H54 (cell line): ENCODE measurements around the gene PLA2G5.
"Not testable (repeated sequence)": the region's sequence is repeated elsewhere in the genome, so short reads cannot be mapped to it uniquely, and the experiment has no call there.

ENCODE experiments used
- DNase-seq: peaks from one replicate; pipeline ENCODE4 v3.0.0; 2011; ENCODE audit warnings: low spot score, mixed read lengths; ENCODE audit not compliant: insufficient read length
- FAIRE-seq: peaks from 3 replicates; lab custom pipeline; 2011; peaks lifted over from hg19 to GRCh38; lab: Jason Lieb, UNC
- POLR2A ChIP-seq: IDR thresholded peaks from 2 replicates; pipeline ENCODE4 v1.6.1; 2011; ENCODE audit warnings: low read depth, mild to moderate bottlenecking, low read length

Gene PLA2G5

DNA sequence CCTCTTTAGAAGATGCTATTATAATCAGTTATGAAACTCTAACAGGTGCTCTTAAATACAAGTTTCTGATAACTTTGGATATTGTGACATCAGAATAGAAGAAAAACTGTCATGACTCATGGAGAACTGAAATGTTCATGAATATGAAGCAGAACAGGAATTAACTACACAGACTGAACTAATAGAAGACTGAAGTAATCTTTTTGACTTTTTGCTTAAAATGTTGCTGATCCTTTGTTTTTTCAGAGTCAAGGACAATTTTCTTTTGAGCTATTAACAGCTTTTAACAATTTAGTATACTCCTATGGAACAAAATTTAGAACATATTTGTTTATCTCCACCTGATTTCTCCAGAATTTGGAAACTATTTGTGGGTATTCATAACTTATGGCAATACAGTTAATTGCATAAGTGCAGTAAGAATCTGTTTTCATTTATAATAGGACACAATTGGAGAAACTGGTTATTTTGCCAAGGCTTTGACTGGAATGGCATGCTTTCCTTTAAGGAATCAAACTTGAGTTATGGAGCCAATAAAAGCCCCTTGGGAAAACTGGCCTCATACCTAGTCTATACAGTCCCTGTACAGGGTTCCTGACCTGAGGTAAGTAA is 18.7 kb upstream of the PLA2G5 start:
- no peak for TF ChIP-seq POLR2A
- DNase-seq, result no peak
- no peak for FAIRE-seq

DNA sequence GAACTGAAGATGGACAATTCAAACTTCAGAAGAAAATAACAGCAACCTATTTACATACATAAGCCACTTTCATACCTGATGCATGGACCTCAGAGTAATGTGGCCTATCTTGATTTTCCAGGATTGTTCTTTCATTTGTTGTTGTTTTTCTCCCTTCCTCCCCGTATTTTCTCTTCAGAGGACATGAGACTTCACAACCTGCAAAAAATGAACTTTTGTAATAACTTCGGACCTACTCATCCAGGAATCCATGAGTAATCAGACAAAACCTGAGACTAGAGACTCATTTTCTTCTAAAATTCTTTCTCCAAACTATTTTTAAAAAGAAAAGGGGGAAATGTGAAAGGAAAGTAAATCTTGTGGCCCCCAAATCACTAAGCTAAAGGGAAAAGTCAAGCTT is 17.6 kb upstream of the PLA2G5 start:
- FAIRE-seq (no peak), DNase-seq (no peak)
- no peak for TF ChIP-seq POLR2A

DNA sequence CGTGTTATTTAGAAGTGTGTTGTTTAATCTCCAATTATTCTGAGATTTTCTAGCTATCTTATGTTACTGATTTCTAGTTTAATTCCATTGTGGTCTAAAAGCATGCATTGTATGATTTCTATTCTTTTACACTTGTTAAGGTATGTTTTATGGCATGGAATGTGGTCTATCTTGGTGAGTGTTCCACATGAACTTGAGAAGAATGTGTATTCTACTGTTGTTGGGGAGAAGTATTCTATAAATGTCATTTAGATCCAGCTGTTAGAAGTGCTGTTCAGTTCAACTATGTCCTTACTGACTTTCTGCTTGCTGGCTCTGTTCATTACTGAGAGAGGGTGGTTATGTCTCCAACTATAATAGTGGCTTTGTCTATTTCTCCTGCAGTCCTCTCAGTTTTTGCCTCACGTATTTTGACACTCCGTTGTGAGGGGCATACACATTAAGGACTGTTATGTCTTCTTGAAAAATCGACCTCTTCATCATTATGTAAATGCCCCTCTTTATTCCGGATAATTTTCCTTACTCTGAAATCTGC is 12.0 kb upstream of the PLA2G5 start:
- FAIRE-seq (no peak), DNase-seq (no peak)
- no peak for TF ChIP-seq POLR2A

DNA sequence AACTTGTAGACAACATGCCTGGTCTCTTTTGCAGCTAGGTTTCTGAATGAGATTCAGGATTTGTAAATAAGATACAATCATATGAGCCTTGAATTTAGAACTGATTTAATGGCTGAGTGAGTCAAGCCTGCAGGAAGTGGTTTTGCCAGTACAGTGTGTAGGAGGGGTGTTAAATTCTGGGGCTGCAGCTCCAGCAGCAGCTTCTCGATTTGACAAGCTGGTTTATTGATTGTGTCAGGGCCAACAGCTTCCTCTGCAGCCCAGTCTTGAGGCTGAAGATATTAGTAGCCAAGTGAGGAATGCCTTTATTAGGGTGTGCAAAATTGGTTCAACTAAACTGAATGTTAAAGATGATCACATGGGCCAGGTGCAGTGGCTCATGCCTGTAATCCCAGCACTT is 11.5 kb upstream of the PLA2G5 start:
- peak; percentile 26 for DNase-seq
- TF ChIP-seq POLR2A, result no peak
- FAIRE-seq, result peak; percentile 43

DNA sequence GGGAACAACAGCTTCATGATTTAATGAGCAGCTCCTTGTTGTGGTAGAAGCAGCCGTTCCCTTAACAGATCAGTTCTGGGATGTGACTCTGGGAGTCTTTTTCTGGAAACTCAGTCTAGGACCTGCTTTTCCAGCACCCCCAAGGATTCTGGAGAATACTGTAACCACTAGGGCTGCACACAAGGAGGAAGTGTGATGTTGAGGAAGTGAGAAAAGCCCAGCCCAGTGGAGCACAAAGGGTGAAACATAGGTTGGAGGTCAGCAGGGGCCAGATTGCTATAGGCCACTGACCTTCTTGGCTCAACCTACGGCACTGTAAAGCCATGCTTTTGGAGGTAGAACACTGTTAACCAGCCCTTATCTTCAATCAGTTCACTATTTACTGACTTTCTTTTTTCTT is 10.1 kb upstream of the PLA2G5 start:
- TF ChIP-seq POLR2A, result no peak
- DNase-seq (no peak), FAIRE-seq (no peak)

DNA sequence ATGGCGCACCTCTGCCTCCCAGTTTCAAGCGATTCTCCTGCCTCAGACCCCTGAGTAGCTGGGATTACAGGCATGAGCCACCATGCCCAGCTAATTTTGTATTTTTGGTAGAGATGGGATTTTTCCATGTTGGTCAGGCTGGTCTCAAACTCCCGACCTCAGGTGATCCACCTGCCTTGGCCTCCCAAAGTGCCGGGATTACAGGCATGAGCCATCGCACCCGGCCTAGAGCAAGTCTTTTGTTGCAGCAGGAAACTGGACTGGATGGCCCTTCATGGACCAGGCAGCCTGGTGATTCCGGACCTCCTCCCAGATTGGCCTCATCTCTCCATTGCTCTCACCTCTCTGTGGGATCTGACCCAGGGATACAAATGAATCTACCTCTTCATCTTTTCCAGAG is 9.2 kb upstream of the PLA2G5 start:
- not testable (repeated sequence) for DNase-seq, FAIRE-seq

DNA sequence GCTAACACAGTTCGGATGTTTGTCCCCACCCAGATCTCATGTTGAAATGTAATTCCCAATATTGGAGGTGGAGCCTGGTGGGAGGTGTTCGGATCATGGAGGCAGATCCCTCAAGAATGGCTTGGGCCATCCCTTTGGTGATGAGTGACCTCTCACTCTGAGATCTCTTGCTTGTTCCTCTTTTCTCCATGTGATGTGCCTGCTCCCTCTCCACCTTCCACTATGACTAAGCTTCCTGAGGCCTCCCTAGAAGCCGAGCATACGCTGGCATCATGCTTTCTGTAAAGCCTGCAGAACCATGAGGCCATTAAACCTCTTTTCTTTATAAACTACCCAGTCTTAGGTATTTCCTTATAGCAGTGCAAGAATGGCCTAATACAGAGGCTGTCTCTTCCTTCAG is 8.1 kb upstream of the PLA2G5 start:
- no peak for DNase-seq
- FAIRE-seq, result no peak
- TF ChIP-seq POLR2A, result no peak

DNA sequence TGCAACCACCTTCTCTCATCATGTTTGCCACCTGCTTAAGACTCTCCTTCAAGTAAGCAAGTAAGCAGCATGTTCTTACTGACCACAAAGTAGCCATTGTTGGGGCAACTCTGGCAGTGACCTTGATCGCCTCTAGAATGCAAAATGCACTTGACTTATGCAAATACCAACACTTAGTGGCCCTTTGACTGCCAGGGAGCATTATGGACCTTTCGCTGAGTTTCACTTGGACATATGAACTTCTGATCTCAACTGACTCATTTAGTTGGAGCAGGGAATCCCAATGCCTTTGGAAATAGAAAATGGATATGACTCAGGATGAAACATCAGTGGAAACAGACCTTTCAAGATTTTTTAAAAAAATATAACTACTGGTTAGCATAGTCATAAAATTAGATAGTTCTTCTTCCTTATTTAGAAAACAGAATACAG is 6.1 kb upstream of the PLA2G5 start:
- DNase-seq (peak; percentile 50), FAIRE-seq (peak; percentile 69)
- no peak for TF ChIP-seq POLR2A

DNA sequence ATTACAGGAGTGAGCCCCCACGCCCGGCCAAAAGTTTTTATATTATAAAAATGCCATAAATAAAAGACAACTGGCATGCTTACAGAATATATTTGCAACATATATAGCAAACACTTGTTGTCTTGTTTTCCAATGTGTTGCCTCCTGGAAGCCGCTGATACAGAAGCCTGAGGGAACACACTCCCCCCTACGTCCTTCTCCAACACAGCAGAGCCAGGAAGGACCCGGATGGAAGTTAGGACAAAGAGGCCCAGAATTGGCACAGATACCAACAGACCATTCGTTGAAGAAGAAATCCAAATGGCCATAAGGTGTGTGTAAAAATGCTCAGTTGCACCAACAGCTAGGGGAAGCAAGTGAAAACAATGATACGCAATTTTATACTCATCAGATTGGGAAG is 1.3 kb upstream of the PLA2G5 start:
- TF ChIP-seq POLR2A, result no peak
- no peak for FAIRE-seq
- no peak for DNase-seq

DNA sequence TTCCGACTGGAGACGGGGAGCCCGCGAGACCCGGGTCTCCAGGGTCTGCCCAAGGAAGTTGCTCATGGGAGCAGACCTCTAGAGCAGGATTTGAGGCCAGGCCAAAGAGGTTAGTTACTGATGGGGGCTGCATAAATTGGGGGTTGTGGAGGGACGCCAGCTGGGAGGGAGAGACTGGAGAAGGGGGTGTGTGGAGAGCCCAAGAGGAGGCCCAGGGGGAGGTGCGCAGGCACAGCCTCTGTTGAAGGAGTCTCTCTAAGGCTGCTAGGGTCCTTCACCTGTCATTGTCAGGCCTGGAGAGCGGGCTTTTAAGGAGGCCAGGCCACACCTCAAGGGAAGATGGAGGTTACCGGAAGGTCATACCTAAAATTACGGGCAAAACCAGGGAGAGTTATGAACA is 363 bp downstream of the PLA2G5 start:
- no peak for DNase-seq
- TF ChIP-seq POLR2A, result no peak
- no peak for FAIRE-seq

DNA sequence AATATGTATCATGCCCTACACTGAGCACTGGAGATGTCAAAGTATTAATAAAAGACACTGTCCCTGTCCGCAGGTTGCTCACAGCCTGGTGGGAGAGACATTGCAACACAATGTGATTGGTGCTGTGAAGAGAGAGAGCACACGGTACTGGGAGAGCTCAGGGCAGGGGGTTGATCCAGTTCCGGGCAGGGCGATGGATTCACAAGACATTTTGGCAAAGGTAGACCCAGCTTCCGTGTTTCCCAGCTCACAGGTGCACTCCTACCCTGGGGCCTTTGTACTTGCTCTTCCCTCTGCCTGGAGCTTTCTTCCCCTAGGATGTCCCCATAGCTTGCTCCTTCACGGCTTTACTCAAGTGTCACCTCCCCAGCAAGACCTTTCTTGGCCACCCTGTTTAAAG is 1.4 kb downstream of the PLA2G5 start:
- no peak for TF ChIP-seq POLR2A
- FAIRE-seq (no peak), DNase-seq (no peak)

DNA sequence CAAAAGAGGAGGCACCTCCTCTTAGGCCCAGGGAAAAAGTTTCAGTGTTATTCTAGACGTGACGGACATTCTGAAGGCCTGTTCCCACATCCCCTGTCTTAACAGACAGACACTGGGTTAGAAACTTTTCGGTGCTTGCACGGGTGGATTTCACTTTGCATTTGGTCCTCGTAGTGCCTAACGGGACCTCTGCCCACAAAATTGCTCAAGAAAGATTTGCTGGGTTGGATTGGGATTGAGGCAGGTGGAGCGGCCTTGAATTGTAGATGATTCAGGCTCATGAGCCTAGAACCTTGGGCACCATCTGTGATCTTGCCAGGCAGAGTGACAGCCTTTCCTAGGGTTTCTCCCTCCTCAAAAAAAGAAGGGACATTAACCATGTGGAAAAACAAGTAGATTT is 2.8 kb downstream of the PLA2G5 start:
- FAIRE-seq (no peak), DNase-seq (no peak)
- TF ChIP-seq POLR2A, result no peak

DNA sequence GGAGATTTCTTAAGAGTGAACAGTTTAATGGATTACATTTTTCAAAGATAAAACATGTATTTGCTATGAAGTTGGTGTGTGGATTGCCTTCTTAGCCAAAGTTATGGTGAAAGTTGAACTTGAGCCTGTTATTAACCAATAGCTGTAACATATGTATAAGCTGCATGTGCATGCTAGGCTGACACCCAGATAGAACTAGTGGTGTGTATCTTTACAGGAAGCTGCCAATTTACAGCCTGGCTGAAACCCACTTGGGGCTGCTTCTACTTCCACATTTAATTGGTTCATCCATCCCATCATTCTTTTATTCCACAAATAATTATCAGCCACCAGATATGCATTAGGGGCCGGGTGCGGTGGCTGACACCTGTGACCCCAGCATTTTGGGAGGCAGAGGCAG is 3.3 kb downstream of the PLA2G5 start:
- TF ChIP-seq POLR2A, result no peak
- FAIRE-seq (no peak), DNase-seq (no peak)

DNA sequence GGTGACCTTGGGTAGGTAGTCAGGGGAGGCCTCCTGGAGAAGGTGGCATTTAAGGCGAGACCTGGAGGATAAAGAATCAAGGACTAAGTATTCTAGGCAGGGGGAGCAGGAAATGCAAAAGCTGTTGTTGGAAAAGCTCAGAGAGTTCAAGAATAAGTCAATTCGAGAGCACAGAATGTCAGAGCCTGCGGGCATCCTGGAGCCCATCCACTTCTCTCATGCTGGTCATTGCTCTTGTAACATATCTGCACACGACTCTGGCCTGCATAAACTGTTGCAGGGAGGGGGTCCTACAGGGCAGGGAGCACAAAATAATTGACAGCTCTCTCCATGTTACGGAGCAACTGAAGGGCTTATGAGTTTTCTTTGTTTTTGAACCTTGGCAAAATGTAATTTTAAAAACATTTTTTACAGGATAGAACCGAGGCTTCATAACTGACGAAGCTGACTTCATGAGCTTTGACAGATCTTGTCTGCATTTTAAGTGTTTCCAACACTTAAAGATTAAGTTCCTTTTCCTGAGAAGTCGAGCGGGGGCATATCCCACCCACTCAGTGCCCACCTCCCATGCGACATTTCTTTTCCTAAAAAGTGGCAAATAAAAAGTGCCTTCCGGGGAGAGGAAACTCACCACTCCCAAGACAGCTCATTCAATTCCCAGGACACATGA is 4.2 kb downstream of the PLA2G5 start:
- DNase-seq, result no peak
- FAIRE-seq, result no peak
- TF ChIP-seq POLR2A, result no peak

DNA sequence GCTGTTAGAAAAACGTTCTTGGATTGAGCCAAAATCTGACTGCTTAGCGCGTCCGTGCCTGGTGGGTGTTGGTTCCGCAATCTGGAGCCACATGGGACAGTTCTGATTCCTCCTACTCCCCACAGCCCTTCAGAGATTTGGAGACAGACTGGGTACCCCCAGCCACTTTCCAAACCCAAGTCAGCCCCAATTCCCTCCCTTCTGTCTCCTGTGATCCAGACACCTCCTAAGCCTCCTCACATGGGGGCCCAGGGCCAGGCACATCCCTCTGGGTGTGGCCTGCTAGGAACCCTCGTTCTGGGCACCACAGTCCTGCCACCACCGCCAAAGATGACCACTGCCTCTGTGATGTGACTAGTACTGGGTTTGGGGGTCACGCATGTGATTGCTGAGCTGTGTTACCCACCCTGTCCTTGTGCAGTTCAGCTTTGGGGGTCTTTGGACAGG is 4.8 kb downstream of the PLA2G5 start:
- TF ChIP-seq POLR2A, result no peak
- no peak for FAIRE-seq
- DNase-seq, result no peak
